Measurements from ENCODE around the gene GRN.

DNA sequence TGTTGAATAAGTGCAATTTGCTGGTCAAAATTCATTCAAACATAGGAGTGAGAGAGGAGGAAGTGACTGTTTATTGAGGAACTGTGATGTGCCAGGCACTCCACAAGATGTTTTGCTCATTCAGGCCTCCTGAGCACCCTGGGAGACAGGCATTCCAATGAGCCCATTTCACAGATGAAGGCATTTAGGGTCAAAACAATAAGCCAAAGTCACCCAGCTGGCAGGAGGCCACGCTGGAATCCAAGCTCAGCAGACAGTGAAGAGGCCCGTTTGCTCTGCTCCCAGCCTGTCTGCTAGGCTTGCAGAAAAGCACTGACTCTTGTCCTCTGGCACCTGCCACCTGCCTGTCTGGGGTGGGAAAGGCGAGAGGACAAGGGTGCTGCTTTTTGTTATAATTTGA lies 10.4 kb upstream of the GRN start:
- TF ChIP-seq, protein P1, sequence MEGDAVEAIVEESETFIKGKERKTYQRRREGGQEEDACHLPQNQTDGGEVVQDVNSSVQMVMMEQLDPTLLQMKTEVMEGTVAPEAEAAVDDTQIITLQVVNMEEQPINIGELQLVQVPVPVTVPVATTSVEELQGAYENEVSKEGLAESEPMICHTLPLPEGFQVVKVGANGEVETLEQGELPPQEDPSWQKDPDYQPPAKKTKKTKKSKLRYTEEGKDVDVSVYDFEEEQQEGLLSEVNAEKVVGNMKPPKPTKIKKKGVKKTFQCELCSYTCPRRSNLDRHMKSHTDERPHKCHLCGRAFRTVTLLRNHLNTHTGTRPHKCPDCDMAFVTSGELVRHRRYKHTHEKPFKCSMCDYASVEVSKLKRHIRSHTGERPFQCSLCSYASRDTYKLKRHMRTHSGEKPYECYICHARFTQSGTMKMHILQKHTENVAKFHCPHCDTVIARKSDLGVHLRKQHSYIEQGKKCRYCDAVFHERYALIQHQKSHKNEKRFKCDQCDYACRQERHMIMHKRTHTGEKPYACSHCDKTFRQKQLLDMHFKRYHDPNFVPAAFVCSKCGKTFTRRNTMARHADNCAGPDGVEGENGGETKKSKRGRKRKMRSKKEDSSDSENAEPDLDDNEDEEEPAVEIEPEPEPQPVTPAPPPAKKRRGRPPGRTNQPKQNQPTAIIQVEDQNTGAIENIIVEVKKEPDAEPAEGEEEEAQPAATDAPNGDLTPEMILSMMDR (IDR thresholded peaks at IDR 0.05; ENCODE audit: low read depth, low read length, poor library complexity, severe bottlenecking): no peak
- no peak for TF ChIP-seq EZH2phosphoT487 (IDR thresholded peaks at IDR 0.05; ENCODE audit: borderline replicate concordance, low read length)
